ENCODE measurements around the gene RTL5.

The RTL5 gene

DNA sequence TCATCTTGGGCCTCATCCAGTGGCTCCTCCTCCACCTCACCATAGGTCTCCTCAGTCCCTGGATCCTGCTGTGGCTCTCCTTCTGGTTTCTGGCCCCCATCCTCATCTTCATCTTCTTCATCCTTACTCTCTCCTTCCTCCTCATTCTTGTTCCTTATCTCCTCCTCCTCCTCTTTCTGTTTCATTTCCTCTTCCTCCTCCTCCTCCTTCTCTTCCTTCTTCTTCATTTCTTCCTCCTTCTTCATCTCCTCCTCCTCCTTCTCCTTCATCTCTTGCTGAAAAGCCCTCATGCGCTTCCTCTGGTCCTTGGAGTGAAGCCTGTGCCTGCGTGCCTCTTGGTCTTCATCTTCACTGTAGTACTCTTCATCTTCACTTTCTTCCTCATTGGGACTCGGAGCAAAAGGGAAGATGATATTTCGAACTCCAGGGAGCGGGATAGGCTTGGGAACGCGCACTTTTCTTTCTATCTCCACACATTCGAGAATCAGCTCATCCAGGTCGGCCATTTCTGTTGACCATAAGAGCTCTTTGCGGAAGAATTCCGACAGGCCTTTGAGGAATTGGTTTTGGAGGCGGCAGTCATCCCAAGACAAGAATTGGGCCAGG, 1.5 kb downstream of the RTL5 start:
- TF ChIP-seq, protein P1, sequence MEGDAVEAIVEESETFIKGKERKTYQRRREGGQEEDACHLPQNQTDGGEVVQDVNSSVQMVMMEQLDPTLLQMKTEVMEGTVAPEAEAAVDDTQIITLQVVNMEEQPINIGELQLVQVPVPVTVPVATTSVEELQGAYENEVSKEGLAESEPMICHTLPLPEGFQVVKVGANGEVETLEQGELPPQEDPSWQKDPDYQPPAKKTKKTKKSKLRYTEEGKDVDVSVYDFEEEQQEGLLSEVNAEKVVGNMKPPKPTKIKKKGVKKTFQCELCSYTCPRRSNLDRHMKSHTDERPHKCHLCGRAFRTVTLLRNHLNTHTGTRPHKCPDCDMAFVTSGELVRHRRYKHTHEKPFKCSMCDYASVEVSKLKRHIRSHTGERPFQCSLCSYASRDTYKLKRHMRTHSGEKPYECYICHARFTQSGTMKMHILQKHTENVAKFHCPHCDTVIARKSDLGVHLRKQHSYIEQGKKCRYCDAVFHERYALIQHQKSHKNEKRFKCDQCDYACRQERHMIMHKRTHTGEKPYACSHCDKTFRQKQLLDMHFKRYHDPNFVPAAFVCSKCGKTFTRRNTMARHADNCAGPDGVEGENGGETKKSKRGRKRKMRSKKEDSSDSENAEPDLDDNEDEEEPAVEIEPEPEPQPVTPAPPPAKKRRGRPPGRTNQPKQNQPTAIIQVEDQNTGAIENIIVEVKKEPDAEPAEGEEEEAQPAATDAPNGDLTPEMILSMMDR (IDR thresholded peaks at IDR 0.05; ENCODE audit: poor library complexity, severe bottlenecking), result no peak
- Histone ChIP-seq H3K27me3 (ENCODE audit: insufficient read depth, poor library complexity, severe bottlenecking) (peaks cover 8% of the 10 kb centered on the region), H3K4me1 (ENCODE audit: insufficient read depth, poor library complexity, severe bottlenecking) (no peaks in the 10 kb centered on the region), H3K27ac (ENCODE audit: poor library complexity, severe bottlenecking) (no peak overlapping the region), H3K36me3 (ENCODE audit: low read depth) (no peaks in the 10 kb centered on the region), H3K4me3 (ENCODE audit: severe bottlenecking) (no peak overlapping the region), H3K9me3 (ENCODE audit: severe bottlenecking) (no peaks in the 10 kb centered on the region)
- DNase-seq (ENCODE audit: low spot score) (no peak), ATAC-seq (ENCODE audit: low read depth) (no peak)

DNA sequence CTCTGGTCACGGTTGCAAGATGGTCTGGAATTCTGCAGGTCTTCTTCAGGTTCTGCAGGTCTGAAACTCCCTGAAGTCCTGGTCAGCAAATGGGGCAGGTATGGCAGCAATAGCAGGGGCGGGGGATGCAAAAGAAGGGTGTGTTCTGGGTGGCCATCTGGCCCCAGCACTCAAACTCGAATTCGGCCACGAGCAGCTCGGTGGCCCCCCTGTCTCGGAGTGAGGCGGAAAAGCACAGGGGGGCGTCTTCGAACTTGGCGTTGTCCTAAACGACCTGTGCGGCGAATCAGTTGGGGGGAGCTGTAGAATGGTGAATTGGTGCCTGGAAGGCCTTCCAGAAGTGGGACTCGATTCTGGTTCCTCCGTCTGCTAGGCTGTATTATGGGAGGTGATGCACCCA, 2.1 kb downstream of the RTL5 start:
- Histone ChIP-seq H3K4me3 (ENCODE audit: severe bottlenecking) (no peak overlapping the region), H3K27me3 (ENCODE audit: insufficient read depth, poor library complexity, severe bottlenecking) (peaks cover 8% of the 10 kb centered on the region), H3K36me3 (ENCODE audit: low read depth) (no peaks in the 10 kb centered on the region), H3K9me3 (ENCODE audit: severe bottlenecking) (no peaks in the 10 kb centered on the region), H3K4me1 (ENCODE audit: insufficient read depth, poor library complexity, severe bottlenecking) (no peaks in the 10 kb centered on the region), H3K27ac (ENCODE audit: poor library complexity, severe bottlenecking) (no peak overlapping the region)
- TF ChIP-seq, protein P1 (IDR thresholded peaks at IDR 0.05; ENCODE audit: poor library complexity, severe bottlenecking), result no peak
- DNase-seq (ENCODE audit: low spot score) (no peak), ATAC-seq (ENCODE audit: low read depth) (no peak)

DNA sequence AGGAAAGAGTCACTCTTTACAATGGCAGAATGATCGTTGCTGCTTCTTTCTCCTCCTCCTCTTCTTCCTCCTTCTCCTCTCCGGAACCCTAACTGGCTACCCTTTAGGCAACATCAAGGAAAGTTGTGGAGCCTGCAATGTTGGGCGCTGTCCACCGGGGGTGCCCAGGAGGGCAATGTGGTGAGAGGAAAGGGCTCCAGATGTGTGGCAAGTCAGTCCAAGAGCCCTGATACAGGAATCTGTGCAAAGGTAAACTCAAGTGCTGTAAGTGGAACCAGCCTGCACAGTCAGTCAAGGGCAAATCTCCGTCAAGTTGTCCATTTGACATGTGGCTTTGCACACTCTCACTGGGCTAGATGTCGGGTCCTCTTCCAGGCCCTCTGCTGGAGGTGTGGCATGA, 2.8 kb downstream of the RTL5 start:
- Histone ChIP-seq H3K27me3 (ENCODE audit: insufficient read depth, poor library complexity, severe bottlenecking) (peaks cover 8% of the 10 kb centered on the region), H3K27ac (ENCODE audit: poor library complexity, severe bottlenecking) (no peak overlapping the region), H3K4me3 (ENCODE audit: severe bottlenecking) (no peak overlapping the region), H3K4me1 (ENCODE audit: insufficient read depth, poor library complexity, severe bottlenecking) (no peaks in the 10 kb centered on the region), H3K36me3 (ENCODE audit: low read depth) (no peaks in the 10 kb centered on the region), H3K9me3 (ENCODE audit: severe bottlenecking) (no peaks in the 10 kb centered on the region)
- TF ChIP-seq, protein P1 (IDR thresholded peaks at IDR 0.05; ENCODE audit: poor library complexity, severe bottlenecking), result peak; percentile 17
- peak; percentile 26; the same call in 1 of the 3 replicates for ATAC-seq (ENCODE audit: low read depth)
- no peak for DNase-seq (ENCODE audit: low spot score)

DNA sequence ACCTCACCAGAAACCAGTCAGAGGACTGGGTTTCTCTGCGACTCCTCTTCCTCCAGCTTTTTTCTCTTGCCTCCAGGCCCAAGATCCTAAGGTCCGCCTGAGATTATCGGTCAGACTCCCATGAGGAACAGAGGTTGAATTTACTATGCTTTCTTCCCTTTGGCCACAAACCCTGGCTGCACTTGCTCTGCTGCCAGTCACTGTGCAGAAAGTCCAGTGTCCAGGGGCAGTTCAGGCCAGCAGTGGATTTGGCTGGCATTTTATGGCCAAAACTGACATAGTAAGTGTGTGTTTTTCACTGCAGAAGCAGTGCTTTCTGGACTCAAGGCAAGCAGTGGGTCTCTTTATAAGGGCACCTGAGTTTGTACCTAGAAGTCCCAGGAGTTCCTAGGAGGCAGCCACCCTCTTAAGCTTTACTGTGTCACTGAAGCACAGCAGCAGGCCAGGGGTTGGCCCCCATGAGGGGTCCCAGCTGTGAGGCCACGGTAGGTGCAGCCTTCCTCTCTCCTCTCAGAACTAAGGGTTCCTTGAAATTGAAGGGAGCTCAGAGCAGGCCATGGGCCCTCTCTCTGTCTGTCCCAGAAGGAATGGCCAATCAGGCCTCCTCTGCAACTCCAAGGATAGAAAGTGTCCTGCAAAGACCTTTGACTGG, 3.4 kb downstream of the RTL5 start:
- no peak for DNase-seq (ENCODE audit: low spot score)
- ATAC-seq (ENCODE audit: low read depth), result no peak
- no peaks in the 10 kb centered on the region for H3K36me3 ChIP-seq (ENCODE audit: low read depth)
- TF ChIP-seq, protein P1 (IDR thresholded peaks at IDR 0.05; ENCODE audit: poor library complexity, severe bottlenecking), result no peak
- H3K4me1 ChIP-seq (ENCODE audit: insufficient read depth, poor library complexity, severe bottlenecking), result no peaks in the 10 kb centered on the region
- no peaks in the 10 kb centered on the region for H3K9me3 ChIP-seq (ENCODE audit: severe bottlenecking)
- no peak overlapping the region for H3K4me3 ChIP-seq (ENCODE audit: severe bottlenecking)
- H3K27ac ChIP-seq (ENCODE audit: poor library complexity, severe bottlenecking), result no peak overlapping the region
- H3K27me3 ChIP-seq (ENCODE audit: insufficient read depth, poor library complexity, severe bottlenecking), result peaks cover 8% of the 10 kb centered on the region

DNA sequence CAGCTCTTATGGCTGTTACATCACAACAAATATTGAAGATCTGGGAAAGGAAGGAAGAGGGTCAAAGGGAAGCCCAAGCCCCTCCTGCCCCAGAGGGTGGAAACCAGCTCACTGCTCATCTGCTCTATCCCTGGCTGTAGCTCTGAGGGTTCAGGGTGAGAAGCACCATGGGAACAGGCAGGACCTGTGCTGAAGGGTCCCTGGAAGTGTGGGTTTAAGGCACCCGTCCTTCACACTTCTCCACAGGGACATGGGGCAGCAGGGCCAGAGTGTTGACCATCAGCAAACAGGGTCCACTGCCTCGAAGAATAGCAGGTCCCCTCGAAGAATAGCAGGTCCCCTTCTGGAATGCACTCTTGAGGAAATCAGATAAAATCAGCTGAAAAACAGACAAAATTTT, 4.4 kb downstream of the RTL5 start:
- H3K9me3 ChIP-seq (ENCODE audit: severe bottlenecking), result no peaks in the 10 kb centered on the region

More for the DNA sequence above, 4.4 kb downstream of the RTL5 start:
- TF ChIP-seq, protein P1 (IDR thresholded peaks at IDR 0.05; ENCODE audit: poor library complexity, severe bottlenecking), result no peak
- no peak overlapping the region for H3K27ac ChIP-seq (ENCODE audit: poor library complexity, severe bottlenecking)
- peaks cover 5% of the 10 kb centered on the region for H3K27me3 ChIP-seq (ENCODE audit: insufficient read depth, poor library complexity, severe bottlenecking)
- H3K4me1 ChIP-seq (ENCODE audit: insufficient read depth, poor library complexity, severe bottlenecking), result no peaks in the 10 kb centered on the region
- DNase-seq (ENCODE audit: low spot score), result no peak
- H3K4me3 ChIP-seq (ENCODE audit: severe bottlenecking), result no peak overlapping the region
- ATAC-seq (ENCODE audit: low read depth), result no peak
- H3K36me3 ChIP-seq (ENCODE audit: low read depth), result no peaks in the 10 kb centered on the region
